Stromal cell of bone marrow (primary cell): ENCODE measurements around the gene RRP9.

Experiments
- DNase-seq: peaks from one replicate; pipeline ENCODE4 v3.0.0-alpha.2; 2012; ENCODE audit warnings: low read depth

The RRP9 gene

DNA sequence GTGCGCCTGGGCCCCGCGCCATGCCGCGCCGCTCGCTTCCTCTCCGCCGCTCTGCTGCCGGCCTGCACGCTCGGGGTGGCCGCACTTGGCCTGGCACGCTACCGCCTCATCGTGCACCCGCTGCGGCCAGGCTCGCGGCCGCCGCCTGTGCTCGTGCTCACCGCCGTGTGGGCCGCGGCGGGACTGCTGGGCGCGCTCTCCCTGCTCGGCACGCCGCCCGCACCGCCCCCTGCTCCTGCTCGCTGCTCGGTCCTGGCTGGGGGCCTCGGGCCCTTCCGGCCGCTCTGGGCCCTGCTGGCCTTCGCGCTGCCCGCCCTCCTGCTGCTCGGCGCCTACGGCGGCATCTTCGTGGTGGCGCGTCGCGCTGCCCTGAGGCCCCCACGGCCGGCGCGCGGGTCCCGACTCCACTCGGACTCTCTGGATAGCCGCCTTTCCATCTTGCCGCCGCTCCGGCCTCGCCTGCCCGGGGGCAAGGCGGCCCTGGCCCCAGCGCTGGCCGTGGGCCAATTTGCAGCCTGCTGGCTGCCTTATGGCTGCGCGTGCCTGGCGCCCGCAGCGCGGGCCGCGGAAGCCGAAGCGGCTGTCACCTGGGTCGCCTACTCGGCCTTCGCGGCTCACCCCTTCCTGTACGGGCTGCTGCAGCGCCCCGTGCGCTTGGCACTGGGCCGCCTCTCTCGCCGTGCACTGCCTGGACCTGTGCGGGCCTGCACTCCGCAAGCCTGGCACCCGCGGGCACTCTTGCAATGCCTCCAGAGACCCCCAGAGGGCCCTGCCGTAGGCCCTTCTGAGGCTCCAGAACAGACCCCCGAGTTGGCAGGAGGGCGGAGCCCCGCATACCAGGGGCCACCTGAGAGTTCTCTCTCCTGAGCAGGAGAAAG lies 14.4 kb upstream of the RRP9 start:
- DNase-seq = no peak

DNA sequence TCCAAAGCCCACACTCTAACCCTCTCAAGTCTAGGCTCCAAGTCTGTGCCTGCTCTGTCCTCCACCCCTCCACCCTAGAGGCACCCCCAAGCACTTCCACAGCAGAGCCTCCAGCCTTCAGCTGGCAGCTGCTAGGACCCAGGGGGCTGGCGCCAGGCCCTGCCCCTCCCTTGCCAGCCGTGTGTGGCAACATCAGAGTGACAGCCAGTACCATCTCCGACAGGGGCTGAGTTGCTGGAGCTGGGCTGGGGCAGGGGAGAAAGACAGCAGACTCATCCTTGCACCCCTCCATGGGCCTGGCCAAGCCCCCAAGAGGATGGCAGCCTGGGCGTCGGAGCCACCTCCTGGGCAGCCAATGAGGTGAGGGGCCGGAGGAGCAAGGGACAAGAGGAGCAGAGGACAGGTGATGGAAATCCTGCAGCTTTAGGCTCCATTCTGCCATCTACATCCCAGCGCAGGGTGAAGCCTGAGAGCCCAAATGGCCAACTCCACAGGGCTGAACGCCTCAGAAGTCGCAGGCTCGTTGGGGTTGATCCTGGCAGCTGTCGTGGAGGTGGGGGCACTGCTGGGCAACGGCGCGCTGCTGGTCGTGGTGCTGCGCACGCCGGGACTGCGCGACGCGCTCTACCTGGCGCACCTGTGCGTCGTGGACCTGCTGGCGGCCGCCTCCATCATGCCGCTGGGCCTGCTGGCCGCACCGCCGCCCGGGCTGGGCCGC lies 13.6 kb upstream of the RRP9 start, which contains the start of gene GPR62:
Gene GPR62 (plus strand): TSS at position 207 of the 718 bp plus-strand sequence. CDS start 272 bp downstream, at position 479.
- DNase-seq = no peak

DNA sequence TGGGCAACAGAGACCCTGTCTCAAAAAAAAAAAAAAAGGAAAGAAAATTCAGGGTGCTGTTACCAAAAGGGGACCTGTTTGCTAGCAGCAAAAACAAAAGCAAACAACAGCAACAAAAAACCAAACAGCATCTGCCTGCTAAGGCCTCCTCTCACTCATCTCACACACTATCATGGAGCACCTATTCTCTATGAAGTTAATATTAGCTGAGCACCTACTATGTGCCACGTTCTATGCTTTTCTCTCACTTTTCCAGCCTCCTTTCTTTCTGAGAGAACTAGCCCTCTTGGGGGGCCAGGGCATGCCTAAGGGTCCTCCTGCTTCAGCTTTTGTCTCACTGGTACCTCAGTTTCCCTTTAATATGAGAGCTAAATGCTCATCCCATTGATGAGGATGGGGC lies 13.0 kb upstream of the RRP9 start:
- DNase-seq = no peak

DNA sequence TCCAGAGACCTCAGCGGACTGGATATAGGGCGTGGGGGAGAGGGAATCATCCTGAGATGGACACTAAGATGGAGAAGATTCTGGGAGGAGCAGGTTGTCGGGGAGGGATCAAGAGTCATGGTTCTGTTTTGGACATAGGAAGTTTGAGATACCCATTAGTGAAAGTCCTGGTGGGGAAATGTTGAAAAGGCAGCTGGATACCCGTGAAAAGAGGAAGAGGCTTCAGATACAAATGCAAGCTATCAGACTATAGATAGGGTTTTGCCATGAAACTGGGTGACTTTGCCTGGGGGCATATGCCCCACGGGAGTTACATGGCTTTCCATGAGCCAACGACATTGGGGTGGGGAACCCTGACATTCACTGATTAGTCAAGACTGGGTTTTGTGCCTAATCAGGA lies 12.4 kb upstream of the RRP9 start:
- no peak for DNase-seq

DNA sequence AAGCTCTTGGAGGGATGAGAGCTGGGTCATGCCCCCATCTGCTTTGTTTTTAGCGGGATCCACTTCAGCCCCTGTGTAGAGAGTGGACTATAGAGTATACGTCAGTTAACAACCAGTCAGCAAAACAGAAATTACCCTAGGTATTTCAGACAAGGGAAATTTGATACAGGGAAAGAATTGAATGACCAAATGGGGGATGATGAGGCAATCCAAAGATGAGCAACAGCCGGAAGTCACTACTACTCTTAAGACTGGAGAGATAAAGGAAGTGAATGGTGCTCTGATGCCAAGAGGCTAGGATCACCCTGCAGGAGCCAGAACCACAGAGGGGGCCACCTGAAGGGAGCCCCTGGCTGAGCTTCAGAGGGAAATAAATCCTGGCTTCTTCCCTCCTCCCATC lies 11.7 kb upstream of the RRP9 start:
- peak; percentile 52 for DNase-seq

DNA sequence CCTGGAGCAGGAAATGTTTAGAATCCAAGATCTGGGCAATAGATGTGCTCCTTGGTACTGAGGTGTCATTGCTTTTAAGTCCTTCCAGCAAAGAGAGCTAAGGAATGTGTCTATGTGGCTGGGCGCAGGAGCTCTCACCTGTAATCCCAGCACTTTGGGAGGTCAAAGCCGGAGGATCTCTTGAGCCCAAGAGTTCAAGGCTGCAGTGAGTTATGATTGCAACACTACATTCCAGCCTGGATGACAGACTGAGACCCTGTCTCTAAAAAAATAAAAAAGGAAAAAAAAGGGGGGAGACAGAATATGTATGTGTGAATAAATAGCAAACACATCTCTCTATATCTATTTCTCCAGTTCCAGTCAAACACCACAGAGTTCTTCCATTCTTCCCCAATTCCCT lies 9.2 kb upstream of the RRP9 start:
- DNase-seq = no peak

DNA sequence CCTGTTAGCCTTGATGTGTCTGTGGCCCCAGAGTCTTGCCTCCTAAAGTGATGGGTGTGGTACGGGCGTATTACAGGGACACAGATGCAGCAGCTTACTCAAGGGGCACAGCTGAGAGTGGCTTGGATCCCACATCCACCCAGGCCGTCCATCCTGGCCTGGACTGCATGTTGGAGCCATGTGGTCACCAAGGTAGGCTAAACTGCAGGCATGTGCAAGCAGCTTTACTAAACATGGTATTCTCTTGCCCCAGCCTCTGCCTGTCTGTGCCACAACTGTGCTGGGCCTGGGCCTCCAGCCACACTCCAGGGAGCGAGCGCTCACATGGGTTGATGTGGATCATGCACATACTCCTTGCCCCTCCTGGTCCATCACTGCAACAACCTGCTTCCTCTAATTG lies 7.4 kb upstream of the RRP9 start:
- no peak for DNase-seq

DNA sequence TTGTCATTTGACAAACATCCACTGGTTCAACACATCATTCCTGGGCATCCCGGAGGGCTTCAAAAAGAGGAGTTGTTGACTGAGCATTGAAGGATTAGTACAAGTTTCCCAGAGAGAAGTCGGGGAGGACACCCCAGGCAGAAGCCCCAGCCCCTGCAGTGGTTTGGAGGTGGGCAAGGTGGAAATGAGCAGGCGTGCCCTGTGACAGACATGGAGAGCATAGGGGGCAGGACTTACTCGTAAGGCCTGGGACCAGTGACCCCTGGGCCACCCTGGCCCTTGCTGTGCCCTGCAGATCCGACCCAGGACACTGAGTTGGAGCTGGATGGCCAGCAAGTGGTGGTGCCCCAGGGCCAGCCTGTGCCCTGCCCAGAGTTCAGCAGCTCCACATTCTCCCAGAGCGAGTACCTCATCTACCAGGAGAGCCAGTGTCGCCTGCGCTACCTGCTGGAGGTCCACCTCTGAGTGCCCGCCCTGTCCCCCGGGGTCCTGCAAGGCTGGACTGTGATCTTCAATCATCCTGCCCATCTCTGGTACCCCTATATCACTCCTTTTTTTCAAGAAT lies 6.4 kb upstream of the RRP9 start:
- no peak for DNase-seq

DNA sequence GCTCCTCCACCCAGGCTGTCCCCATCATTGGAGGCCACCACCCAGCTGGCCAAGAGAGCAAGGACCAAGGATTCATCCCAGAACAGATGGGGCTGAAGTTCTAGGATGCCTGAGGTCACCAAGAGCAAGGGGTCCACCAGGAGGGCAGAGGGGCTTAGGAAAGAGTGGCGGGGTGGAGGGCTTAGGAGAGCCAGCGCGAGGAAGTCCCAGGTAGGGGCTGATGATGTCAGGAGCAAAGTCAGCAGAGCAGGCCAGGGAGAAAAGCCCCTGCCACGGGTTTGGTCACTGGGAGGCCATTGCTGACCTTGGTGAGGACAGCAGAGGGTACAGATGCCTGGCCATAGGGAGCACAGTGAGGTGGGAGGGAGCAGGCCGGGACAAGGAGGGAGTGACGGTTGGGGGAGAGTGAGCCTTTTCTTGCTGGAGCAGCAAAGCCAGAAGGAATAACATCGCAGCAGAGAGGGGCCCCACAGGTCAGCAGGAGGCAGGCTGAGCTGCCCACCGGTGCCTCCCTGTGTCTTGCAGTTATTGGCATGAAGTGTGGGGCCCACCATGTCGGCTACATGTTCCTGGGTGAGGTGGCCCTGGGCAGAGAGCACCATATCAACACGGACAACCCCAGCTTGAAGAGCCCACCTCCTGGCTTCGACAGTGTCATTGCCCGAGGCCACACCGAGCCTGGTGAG lies 5.7 kb upstream of the RRP9 start:
- no peak for DNase-seq

DNA sequence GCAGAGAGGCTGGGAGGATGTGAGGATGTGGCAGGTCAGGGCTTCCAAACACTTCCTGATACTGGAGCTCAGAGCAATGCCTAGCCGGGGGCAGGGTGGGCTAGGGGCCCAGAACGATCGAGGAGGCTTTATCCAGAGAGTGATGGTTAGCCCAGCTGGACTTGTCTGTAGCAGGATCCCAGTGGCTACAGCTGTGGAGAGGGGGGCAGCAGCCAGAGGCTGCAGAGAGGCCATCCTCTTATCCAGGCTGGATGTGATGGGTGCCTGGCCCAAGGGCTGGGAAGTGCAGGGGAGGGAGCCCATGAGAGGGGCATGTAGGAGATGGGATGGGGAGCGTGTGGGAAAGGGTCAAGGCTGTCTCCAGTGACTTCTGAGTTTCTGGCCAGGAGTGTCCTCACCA lies 5.1 kb upstream of the RRP9 start:
- no peak for DNase-seq

DNA sequence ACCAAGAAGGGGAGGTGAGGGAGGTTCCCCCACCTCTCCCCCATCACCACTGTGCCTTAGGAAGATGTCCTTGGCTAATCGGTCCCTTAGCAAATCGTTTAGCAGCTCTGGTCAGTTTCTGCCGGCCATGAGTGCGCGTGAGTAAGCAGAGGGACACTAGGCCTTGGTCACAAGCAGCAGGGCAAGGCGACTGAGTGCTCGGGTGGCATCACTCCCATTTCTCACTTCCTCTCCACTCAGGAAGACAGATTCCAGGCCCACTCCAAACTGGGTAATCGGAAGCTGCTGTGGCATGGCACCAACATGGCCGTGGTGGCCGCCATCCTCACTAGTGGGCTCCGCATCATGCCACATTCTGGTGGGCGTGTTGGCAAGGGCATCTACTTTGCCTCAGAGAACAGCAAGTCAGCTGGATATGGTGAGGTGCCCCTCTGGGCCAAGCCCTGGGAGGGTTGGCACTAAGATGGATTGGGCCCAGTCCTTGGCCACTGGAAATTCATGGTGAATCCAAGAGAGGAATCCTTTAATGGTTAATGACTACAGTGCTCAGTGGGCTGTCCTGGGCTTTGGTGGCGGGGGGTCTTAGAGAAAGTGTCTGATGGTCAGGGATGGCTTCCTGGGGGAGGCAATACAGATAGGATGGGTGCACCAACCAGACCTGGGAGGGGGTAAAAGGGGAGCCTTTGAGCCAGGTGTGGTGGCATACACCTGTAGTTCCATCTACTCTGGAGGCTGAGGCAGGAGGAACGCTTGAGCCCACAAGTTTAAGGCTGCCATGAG lies 4.4 kb upstream of the RRP9 start:
- DNase-seq = no peak

DNA sequence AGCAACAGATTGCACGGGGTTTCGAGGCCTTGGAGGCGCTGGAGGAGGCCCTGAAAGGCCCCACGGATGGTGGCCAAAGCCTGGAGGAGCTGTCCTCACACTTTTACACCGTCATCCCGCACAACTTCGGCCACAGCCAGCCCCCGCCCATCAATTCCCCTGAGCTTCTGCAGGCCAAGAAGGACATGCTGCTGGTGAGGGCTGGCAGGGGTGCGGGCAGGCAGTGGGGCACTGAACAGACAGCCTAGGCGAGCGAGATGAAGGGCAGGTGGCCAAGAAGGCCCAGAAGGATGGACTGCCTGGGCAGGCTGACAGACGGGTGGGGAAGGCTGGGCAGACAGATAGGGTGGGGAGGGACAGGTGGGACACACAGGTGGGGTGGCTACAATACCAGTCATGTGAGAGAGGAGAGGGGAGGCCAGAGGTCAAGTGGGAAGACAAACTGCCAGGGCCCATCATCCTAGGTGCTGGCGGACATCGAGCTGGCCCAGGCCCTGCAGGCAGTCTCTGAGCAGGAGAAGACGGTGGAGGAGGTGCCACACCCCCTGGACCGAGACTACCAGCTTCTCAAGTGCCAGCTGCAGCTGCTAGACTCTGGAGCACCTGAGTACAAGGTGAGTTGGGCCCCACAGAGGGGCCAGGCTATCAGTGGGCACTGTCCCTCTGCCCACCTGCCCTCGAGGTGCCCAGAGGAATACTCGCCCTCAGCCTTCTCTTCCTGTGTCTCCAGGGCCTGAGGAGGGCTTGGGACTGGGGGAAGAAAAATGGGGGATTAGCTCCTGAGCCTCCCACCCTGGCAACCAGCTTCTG lies 3.5 kb upstream of the RRP9 start:
- DNase-seq = no peak

DNA sequence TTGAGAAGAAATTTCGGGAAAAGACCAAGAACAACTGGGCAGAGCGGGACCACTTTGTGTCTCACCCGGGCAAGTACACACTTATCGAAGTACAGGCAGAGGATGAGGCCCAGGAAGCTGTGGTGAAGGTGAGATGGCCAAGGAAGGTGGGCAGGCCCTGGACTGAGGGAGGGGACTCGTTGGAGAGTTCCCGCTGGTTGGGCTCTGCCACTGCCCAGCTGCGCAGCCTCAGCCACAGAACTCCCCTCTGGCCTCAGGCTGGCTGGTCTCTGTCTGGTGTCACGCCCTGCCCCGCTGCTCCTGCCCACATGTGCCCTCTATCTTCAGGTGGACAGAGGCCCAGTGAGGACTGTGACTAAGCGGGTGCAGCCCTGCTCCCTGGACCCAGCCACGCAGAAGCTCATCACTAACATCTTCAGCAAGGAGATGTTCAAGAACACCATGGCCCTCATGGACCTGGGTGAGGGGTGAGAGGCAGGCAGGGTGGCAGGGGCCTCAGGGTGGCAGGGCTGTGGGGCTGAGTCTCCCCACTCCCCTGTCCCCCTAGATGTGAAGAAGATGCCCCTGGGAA lies 2.8 kb upstream of the RRP9 start:
- DNase-seq = no peak

DNA sequence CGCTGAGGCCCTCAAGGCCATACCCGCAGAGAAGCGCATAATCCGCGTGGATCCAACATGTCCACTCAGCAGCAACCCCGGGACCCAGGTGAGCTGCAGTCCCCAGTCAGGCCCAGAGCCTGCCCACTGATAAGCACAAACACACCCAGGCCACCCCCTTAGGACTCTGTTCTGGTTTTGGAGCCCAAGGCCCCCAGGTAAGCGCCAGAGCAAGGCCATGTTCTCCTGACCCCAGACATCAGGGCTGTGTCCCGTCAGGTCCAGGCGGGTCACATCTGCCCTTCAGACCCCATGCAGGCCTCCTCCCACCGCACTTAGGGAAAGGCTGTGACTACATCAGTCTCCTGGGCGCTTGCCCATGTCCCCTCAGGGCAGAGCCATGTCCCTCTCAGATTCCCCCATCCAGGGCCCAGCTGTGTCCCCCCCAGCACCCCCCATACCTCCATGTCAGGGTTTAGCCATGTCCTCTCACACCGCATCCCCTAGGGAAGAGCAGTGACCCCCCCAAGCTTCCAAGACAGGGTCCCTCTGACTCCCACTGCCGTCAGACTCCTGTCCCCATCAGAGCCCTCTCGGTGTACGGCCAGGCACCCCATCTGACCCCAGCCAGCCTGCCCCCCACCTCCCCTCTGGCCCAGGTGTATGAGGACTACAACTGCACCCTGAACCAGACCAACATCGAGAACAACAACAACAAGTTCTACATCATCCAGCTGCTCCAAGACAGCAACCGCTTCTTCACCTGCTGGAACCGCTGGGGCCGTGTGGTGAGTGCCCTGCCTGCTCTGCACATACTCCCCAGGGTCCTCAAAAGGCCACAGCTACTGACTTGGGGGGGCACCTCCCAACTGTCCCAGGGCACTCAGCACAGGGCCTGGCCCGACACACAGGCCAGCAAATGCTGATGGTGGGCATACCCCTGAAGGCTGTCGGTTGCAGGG lies 2.0 kb upstream of the RRP9 start:
- DNase-seq = no peak

DNA sequence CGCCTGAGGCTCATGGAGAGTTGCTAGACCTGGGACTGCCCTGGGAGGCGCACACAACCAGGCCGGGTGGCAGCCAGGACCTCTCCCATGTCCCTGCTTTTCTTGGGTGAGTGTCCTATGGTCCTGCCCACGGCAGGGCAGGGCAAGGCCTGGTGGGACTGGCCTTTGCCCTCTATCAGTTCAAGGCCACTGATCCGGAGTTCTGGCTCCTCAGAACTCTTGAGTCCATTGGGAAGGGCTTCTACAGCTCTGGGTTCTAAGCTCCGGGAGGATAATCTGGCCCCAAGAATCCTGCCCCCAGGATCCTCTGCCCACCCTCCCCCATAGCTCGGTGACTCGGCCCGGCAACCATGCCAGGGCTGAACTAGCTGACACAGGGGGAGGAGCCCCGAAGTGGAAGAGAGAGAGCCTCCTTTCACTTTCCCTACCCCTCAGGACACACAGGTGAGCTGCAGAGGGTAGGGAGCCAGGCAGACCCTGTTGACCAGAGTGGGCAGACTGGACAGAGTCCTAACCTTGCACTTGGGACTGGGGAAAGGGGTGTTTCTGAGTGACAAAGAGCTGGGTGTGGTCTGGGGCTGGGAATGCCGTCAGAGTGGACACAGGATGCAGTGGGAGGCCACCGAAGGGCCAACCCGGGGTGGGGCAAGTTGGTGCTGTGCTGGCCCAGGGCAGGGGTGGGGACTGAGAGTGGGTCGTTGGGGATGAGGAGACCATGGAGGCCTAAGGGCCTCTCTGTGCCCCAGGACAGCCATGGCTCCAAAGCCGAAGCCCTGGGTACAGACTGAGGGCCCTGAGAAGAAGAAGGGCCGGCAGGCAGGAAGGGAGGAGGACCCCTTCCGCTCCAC lies 1.1 kb upstream of the RRP9 start:
- DNase-seq = peak; percentile 58

DNA sequence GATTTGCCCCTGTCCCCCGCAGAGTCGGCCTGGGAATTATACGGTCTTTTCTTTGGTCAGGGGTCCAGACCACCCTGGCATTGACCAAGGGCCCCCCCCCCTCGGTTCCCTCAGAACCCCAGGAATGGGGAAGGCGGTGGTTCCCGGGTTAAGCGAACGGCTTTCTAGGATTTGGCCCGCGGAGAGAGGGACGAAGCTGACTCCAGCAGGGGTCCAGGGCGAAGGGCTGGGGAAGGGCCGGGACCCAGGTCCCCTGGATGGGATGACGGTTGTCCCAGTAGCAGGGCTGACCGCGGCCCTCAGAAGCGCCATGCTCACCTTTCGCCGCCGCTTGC lies 274 bp downstream of the RRP9 start:
- no peak for DNase-seq

DNA sequence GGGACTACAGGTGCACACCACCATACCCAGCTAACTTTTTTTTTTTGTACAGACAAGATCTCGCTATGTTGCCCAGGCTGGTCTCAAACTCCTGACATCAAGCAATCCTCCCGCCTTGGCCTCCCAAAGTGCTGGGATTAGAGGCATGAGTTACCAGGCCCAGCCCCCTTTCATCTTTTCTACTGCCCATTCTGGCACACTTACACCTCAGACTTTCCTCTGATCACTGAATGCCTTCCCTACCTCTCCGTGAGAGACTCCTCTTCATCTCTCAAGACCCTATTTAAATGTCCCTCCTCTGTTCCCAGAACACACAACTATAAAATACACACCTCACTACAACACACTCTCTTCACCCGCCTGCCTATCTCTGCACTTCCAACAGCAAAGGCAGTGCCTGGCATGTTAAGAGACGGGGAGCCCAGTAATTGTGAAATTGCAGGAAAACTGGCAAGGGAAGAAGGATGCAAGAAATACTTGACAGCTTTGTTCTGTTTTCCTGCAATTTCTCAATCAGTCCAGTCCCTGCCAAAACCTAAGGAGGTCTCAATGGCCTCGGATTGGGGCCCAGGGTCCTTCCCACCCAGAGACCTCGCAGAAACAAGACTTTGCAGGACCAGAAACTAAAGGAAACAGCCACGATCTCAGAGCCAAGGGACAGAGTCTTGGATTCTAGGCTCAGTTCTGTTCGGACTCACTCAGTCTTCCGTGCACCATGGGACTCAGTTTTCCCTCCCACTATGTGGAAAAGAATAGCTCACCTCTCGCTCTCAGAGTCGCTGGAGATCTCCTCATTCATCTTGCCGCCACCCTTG lies 849 bp downstream of the RRP9 start:
- peak; percentile 4 for DNase-seq
